Epithelial cell of proximal tubule (primary cell): Measurements from ENCODE around the gene MEX3B. TPM values are rescaled to one million over a fixed set of nuclear protein-coding genes. Genes with fewer than 3 reads are reported as not detected.
"Not testable (repeated sequence)": the region's sequence is repeated elsewhere in the genome, so short reads cannot be mapped to it uniquely, and the experiment has no call there.

Experiments
- DNase-seq: peaks from one replicate; pipeline ENCODE4 v3.0.0-alpha.2; 2011; ENCODE audit warnings: low read depth
- H3K4me3 ChIP-seq: 2 replicates; pipeline ENCODE4 v1.5.1; 2011; ENCODE audit warnings: low read depth, mild to moderate bottlenecking, low read length
- CTCF ChIP-seq: conservative IDR thresholded peaks from 2 replicates; pipeline ENCODE4 v1.5.1; 2012; ENCODE audit warnings: low read depth, mild to moderate bottlenecking, low read length
- total RNA-seq: library from RNA; depleted of rRNA; stranded (reverse); fragments of >200 nt; gene quantifications from 2 replicates; pipeline ENCODE4 v1.2.3, GENCODE V29; 2015

MEX3B gene
- total RNA-seq, 1 donor from 2014 or later, result 4.7 TPM

- no peak for DNase-seq
- no peak overlapping the region for H3K4me3 ChIP-seq
- TF ChIP-seq CTCF, result no peak
Measured at GRCh38 chr15:82043130-82043673, 2.6 kb downstream of the MEX3B start.

GRCh38 chr15:82040862-82041261, 5.0 kb downstream of the MEX3B start:
- no peak for DNase-seq
- no peak for TF ChIP-seq CTCF
- no peak overlapping the region for H3K4me3 ChIP-seq

- TF ChIP-seq CTCF, result no peak
- no peak overlapping the region for H3K4me3 ChIP-seq
- no peak for DNase-seq
Measured at GRCh38 chr15:82040390-82040789, 5.4 kb downstream of the MEX3B start.

- no peak for TF ChIP-seq CTCF
- H3K4me3 ChIP-seq, result no peak overlapping the region
- no peak for DNase-seq
Measured at GRCh38 chr15:82039871-82040270, 5.9 kb downstream of the MEX3B start.

- no peak for DNase-seq
- no peak for TF ChIP-seq CTCF
- H3K4me3 ChIP-seq, result no peak overlapping the region
Measured at GRCh38 chr15:82036461-82036860, 9.4 kb downstream of the MEX3B start.

GRCh38 chr15:82031871-82032270, 13.9 kb downstream of the MEX3B start:
- no peak for DNase-seq
- no peak for TF ChIP-seq CTCF
- H3K4me3 ChIP-seq, result no peak overlapping the region

GRCh38 chr15:82030176-82030575, 15.6 kb downstream of the MEX3B start:
- no peak for TF ChIP-seq CTCF
- no peak overlapping the region for H3K4me3 ChIP-seq
- DNase-seq, result no peak

- H3K4me3 ChIP-seq, DNase-seq: not testable (repeated sequence)
Measured at GRCh38 chr15:82028163-82028562, 17.7 kb downstream of the MEX3B start.
